ENCODE results near the gene ZNF689.

DNA sequence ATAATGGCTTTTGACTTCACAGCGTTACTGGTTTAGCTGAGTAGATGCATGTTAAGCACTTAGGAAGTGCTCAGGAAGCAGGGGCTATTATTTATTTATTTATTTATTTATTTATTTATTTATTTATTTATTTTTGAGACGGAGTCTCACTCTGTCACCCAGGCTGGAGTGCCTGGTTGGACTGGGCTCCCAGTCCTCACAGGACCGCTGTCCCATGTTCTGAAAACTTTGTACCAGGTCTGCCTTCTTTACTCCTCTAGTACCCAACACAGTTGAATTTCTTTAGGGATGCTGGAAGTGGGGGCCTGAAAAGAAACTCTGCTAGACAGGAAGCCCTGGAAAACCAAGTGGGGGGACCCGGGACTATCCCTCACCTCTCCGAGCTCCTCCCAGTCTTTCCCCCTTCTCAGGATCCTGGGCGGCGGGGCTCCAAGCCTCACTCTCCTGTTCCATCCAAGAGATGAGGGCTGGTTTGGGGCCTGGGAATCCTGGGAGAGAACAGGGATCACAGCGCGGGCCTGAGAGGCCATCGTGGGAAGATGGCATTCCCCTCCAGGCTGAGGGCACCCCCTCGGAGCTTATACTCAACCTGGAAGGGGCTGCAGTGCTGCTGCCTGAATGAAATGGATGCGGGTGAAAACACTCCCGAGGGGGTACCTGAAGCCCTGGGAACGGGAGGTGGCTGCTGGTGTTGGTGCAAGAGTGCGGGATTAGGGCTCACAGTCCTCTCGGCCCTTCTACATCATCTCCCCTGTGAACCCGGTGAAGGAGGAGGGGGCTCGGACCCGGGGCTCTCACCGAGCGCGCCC is 39.3 kb downstream of the ZNF689 start:
- TF ChIP-seq, protein P1, sequence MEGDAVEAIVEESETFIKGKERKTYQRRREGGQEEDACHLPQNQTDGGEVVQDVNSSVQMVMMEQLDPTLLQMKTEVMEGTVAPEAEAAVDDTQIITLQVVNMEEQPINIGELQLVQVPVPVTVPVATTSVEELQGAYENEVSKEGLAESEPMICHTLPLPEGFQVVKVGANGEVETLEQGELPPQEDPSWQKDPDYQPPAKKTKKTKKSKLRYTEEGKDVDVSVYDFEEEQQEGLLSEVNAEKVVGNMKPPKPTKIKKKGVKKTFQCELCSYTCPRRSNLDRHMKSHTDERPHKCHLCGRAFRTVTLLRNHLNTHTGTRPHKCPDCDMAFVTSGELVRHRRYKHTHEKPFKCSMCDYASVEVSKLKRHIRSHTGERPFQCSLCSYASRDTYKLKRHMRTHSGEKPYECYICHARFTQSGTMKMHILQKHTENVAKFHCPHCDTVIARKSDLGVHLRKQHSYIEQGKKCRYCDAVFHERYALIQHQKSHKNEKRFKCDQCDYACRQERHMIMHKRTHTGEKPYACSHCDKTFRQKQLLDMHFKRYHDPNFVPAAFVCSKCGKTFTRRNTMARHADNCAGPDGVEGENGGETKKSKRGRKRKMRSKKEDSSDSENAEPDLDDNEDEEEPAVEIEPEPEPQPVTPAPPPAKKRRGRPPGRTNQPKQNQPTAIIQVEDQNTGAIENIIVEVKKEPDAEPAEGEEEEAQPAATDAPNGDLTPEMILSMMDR (IDR thresholded peaks at IDR 0.05): no peak
- TF ChIP-seq POLR2A (IDR thresholded peaks at IDR 0.05): no peak
- TF ChIP-seq POLR2AphosphoS5 (IDR thresholded peaks at IDR 0.05): no peak
